ENCODE data around the gene TSPAN14.

The TSPAN14 gene

DNA sequence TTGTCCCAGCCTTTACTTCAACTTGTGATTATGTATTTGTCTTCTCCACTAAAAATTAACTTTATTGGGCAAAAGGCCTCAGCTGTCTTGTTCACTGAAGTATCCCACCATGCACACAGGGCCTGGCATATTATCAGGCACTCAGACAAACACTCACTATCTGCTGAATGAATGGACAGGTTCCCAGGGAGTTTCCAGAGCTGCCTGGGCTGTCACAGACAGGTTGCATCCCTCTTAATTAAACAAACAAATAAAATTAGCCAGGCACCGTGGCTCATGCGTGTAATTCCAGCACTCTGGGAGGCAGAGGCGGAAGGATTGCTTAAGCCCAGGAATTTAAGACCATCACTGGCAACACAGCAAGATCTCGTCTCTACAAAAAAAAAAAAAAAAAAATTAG lies 1.5 kb upstream of the TSPAN14 start:
- FAIRE-seq (no peak), DNase-seq (ENCODE audit: insufficient read length, low spot score) (no peak)
- TF ChIP-seq POLR2AphosphoS5 (IDR thresholded peaks at IDR 0.05; ENCODE audit: low read depth, low read length) (no peak), POLR2A (IDR thresholded peaks at IDR 0.05; ENCODE audit: low read depth, low read length) (no peak), TAF1 (IDR thresholded peaks at IDR 0.05; ENCODE audit: low read depth, low read length) (no peak), POU2F2 (IDR thresholded peaks at IDR 0.05; ENCODE audit: low read depth, low read length) (no peak), PAX5 (IDR thresholded peaks at IDR 0.05; ENCODE audit: insufficient read depth, low read length, severe bottlenecking) (no peak), SPI1 (IDR thresholded peaks at IDR 0.05; ENCODE audit: low read depth, low read length) (no peak)

- TF ChIP-seq POU2F2 (IDR thresholded peaks at IDR 0.05; ENCODE audit: low read depth, low read length) (no peak), POLR2AphosphoS5 (IDR thresholded peaks at IDR 0.05; ENCODE audit: low read depth, low read length) (no peak), POLR2A (IDR thresholded peaks at IDR 0.05; ENCODE audit: low read depth, low read length) (no peak), PAX5 (IDR thresholded peaks at IDR 0.05; ENCODE audit: insufficient read depth, low read length, severe bottlenecking) (no peak), SPI1 (IDR thresholded peaks at IDR 0.05; ENCODE audit: low read depth, low read length) (no peak)
- no peak for FAIRE-seq
- DNase-seq (ENCODE audit: insufficient read length, low spot score), result no peak
Observed at GRCh38 chr10:80453056-80453841, 861 bp upstream of the TSPAN14 start.

GRCh38 chr10:80454513-80455460 lies 677 bp downstream of the TSPAN14 start:
- no peak for TF ChIP-seq SPI1 (IDR thresholded peaks at IDR 0.05; ENCODE audit: low read depth, low read length)
- TF ChIP-seq POU2F2 (IDR thresholded peaks at IDR 0.05; ENCODE audit: low read depth, low read length), result no peak
- no peak for TF ChIP-seq POLR2A (IDR thresholded peaks at IDR 0.05; ENCODE audit: low read depth, low read length)
- TF ChIP-seq PAX5 (IDR thresholded peaks at IDR 0.05; ENCODE audit: insufficient read depth, low read length, severe bottlenecking), result no peak
- FAIRE-seq (peak; percentile 26), DNase-seq (ENCODE audit: insufficient read length, low spot score) (peak; percentile 47)

GRCh38 chr10:80455461-80456349 lies 1.6 kb downstream of the TSPAN14 start:
- no peak for FAIRE-seq
- TF ChIP-seq POLR2A (IDR thresholded peaks at IDR 0.05; ENCODE audit: low read depth, low read length), result no peak
- no peak for TF ChIP-seq TAF1 (IDR thresholded peaks at IDR 0.05; ENCODE audit: low read depth, low read length)
- no peak for TF ChIP-seq SPI1 (IDR thresholded peaks at IDR 0.05; ENCODE audit: low read depth, low read length)
- TF ChIP-seq POLR2AphosphoS5 (IDR thresholded peaks at IDR 0.05; ENCODE audit: low read depth, low read length), result no peak
- TF ChIP-seq POU2F2 (IDR thresholded peaks at IDR 0.05; ENCODE audit: low read depth, low read length), result no peak
- TF ChIP-seq PAX5 (IDR thresholded peaks at IDR 0.05; ENCODE audit: insufficient read depth, low read length, severe bottlenecking), result no peak
- DNase-seq (ENCODE audit: insufficient read length, low spot score), result no peak

DNA sequence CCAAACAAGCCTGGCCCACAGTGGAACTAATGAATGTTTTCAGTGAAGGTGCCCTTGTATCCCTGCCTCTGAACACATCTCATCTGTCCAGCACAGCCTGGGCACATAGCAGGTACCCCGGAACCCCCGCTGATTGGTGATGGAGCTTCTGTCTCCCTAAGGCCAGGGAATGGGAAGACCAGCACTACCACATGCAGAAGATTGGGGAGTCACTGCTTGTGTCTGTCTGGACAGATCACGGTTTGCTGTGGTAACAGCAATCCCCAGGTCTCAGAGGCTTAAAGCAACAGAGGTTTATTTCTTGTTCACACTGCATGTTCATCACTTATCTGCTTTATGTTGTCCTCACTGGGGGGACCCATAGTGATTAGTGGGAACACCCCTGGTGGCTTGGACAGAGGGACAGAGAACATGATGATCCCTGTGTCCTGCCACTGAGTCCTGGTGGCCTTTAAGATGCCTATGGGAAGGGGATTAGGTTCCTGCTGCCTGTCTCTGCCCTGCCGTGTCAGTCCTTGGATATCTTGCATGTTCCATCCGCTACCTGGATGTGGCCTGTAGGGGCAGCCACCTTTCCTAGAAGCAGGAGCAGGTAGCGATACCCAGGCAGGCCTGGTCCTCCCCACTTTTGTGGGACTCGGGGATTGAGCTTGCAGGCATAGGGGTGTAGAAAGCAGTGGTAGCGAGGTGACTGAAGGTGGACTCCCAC lies 3.6 kb downstream of the TSPAN14 start:
- no peak for DNase-seq (ENCODE audit: insufficient read length, low spot score)
- TF ChIP-seq POU2F2 (IDR thresholded peaks at IDR 0.05; ENCODE audit: low read depth, low read length), result no peak
- no peak for TF ChIP-seq PAX5 (IDR thresholded peaks at IDR 0.05; ENCODE audit: insufficient read depth, low read length, severe bottlenecking)
- no peak for TF ChIP-seq SPI1 (IDR thresholded peaks at IDR 0.05; ENCODE audit: low read depth, low read length)
- TF ChIP-seq TAF1 (IDR thresholded peaks at IDR 0.05; ENCODE audit: low read depth, low read length), result no peak
- no peak for TF ChIP-seq POLR2AphosphoS5 (IDR thresholded peaks at IDR 0.05; ENCODE audit: low read depth, low read length)
- TF ChIP-seq POLR2A (IDR thresholded peaks at IDR 0.05; ENCODE audit: low read depth, low read length), result no peak
- FAIRE-seq, result no peak

DNA sequence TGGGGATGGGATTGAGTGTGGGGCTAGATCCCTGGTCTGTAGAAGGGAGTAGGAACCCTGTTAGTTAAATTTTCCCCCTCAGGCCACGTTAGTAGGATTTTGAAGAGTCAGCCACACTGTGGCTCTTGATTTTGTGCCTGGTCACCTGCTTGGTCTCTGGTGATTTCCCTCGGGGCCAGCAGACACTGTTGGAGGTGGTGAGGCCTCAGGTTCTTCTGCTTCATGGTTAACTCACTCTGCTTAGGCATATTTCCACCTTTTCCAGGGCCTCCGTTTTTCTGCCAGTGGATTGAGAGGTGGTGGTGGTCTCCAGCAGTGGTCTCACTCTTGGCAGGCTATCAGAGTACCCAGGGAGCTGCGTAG lies 4.1 kb downstream of the TSPAN14 start:
- FAIRE-seq (no peak), DNase-seq (ENCODE audit: insufficient read length, low spot score) (no peak)
- TF ChIP-seq SPI1 (IDR thresholded peaks at IDR 0.05; ENCODE audit: low read depth, low read length) (no peak), POU2F2 (IDR thresholded peaks at IDR 0.05; ENCODE audit: low read depth, low read length) (no peak), POLR2A (IDR thresholded peaks at IDR 0.05; ENCODE audit: low read depth, low read length) (no peak), PAX5 (IDR thresholded peaks at IDR 0.05; ENCODE audit: insufficient read depth, low read length, severe bottlenecking) (no peak), POLR2AphosphoS5 (IDR thresholded peaks at IDR 0.05; ENCODE audit: low read depth, low read length) (no peak), TAF1 (IDR thresholded peaks at IDR 0.05; ENCODE audit: low read depth, low read length) (no peak)

GRCh38 chr10:80458638-80459037 lies 4.5 kb downstream of the TSPAN14 start:
- FAIRE-seq (no peak), DNase-seq (ENCODE audit: insufficient read length, low spot score) (no peak)
- TF ChIP-seq POLR2AphosphoS5 (IDR thresholded peaks at IDR 0.05; ENCODE audit: low read depth, low read length) (no peak), POU2F2 (IDR thresholded peaks at IDR 0.05; ENCODE audit: low read depth, low read length) (no peak), SPI1 (IDR thresholded peaks at IDR 0.05; ENCODE audit: low read depth, low read length) (no peak), POLR2A (IDR thresholded peaks at IDR 0.05; ENCODE audit: low read depth, low read length) (no peak), PAX5 (IDR thresholded peaks at IDR 0.05; ENCODE audit: insufficient read depth, low read length, severe bottlenecking) (no peak), TAF1 (IDR thresholded peaks at IDR 0.05; ENCODE audit: low read depth, low read length) (no peak)
